Activated CD8-positive, alpha-beta memory T cell treated with anti-CD3 and anti-CD28 coated beads for 36 hours (primary cell): ENCODE results near the gene UTS2. TPM values are rescaled to one million over a fixed set of nuclear protein-coding genes. Genes with fewer than 3 reads are reported as not detected.

Experiments
- CTCF ChIA-PET: fragments of 350-600 bp; sonication (Branson Sonifier 250); formaldehyde crosslinking; loops from one replicate; lab custom pipeline; 2021; ENCODE audit warnings: antibody characterized with exemption; lab: Charles Lee
- POLR2A ChIA-PET: fragments of 350-600 bp; sonication (Branson Sonifier 250); formaldehyde crosslinking; loops from one replicate; lab custom pipeline; 2021; ENCODE audit warnings: antibody characterized with exemption; lab: Charles Lee
- total RNA-seq, 2 experiments: library from RNA; stranded (reverse); gene quantifications; one replicate each; pipeline ENCODE4 v1.2.3, GENCODE V29; 2021

UTS2 gene
- total RNA-seq, 2 experiments from 2014 or later = not detected

GRCh38 chr1:7868070-7868780 is 15.4 kb upstream of the UTS2 start:
- POLR2A ChIA-PET = no interaction called here
- CTCF ChIA-PET = no interaction called here

GRCh38 chr1:7865978-7866377 is 13.1 kb upstream of the UTS2 start:
- POLR2A ChIA-PET = no interaction called here
- CTCF ChIA-PET = no interaction called here

GRCh38 chr1:7863756-7864328 is 11.0 kb upstream of the UTS2 start:
- ChIA-PET CTCF (no interaction called here), POLR2A (no interaction called here)

- POLR2A ChIA-PET = interaction anchor here (0.5 kb wide), 1 partner anchor 116 kb away, joined by 3 read pairs; no protein-coding TSS in a partner anchor
- CTCF ChIA-PET = no interaction called here
These were observed 9.6 kb upstream of the UTS2 start for GRCh38 chr1:7862211-7863060.

GRCh38 chr1:7861452-7861851 is 8.6 kb upstream of the UTS2 start:
- CTCF ChIA-PET = no interaction called here
- POLR2A ChIA-PET = no interaction called here

- ChIA-PET CTCF (no interaction called here), POLR2A (no interaction called here)
These were observed 7.3 kb upstream of the UTS2 start for GRCh38 chr1:7860130-7860529.

GRCh38 chr1:7859406-7859805 is 6.5 kb upstream of the UTS2 start:
- POLR2A ChIA-PET = no interaction called here
- CTCF ChIA-PET = no interaction called here

GRCh38 chr1:7857985-7858384 is 5.1 kb upstream of the UTS2 start:
- ChIA-PET CTCF (no interaction called here), POLR2A (interaction anchor here (0.6 kb wide), 1 partner anchor 106 kb away, joined by 4 read pairs; no protein-coding TSS in a partner anchor)

GRCh38 chr1:7857000-7857399 is 4.1 kb upstream of the UTS2 start:
- CTCF ChIA-PET = no interaction called here
- POLR2A ChIA-PET = interaction anchor here (0.6 kb wide), 1 partner anchor 105 kb away, joined by 4 read pairs; no protein-coding TSS in a partner anchor

GRCh38 chr1:7856345-7856744 is 3.5 kb upstream of the UTS2 start:
- POLR2A ChIA-PET = no interaction called here

GRCh38 chr1:7853684-7854026 is 790 bp upstream of the UTS2 start:
- ChIA-PET POLR2A (no interaction called here), CTCF (no interaction called here)

More at GRCh38 chr1:7856345-7856744, 3.5 kb upstream of the UTS2 start:
- CTCF ChIA-PET = no interaction called here

GRCh38 chr1:7850786-7851185 is 2.1 kb downstream of the UTS2 start:
- ChIA-PET POLR2A (interaction anchor here (0.6 kb wide), 1 partner anchor 42 kb away, joined by 3 read pairs; no protein-coding TSS in a partner anchor), CTCF (interaction anchor here (0.6 kb wide), 1 partner anchor 53 kb away, joined by 3 read pairs; no protein-coding TSS in a partner anchor)

- CTCF ChIA-PET = no interaction called here
- POLR2A ChIA-PET = no interaction called here
These were observed 5.3 kb downstream of the UTS2 start for GRCh38 chr1:7847599-7847998.

GRCh38 chr1:7846656-7847055 is 6.2 kb downstream of the UTS2 start:
- CTCF ChIA-PET = no interaction called here
- POLR2A ChIA-PET = no interaction called here

- CTCF ChIA-PET = no interaction called here
- POLR2A ChIA-PET = no interaction called here
These were observed 7.1 kb downstream of the UTS2 start for GRCh38 chr1:7845761-7846160.

- POLR2A ChIA-PET = no interaction called here
These were observed 10.3 kb downstream of the UTS2 start for GRCh38 chr1:7842517-7842916.

GRCh38 chr1:7839526-7839925 is 13.3 kb downstream of the UTS2 start:
- ChIA-PET CTCF (no interaction called here), POLR2A (no interaction called here)

More at GRCh38 chr1:7842517-7842916, 10.3 kb downstream of the UTS2 start:
- CTCF ChIA-PET = interaction anchor here (0.6 kb wide), 1 partner anchor 43 kb away, joined by 7 read pairs; no protein-coding TSS in a partner anchor

GRCh38 chr1:7838714-7839113 is 14.2 kb downstream of the UTS2 start:
- ChIA-PET POLR2A (no interaction called here), CTCF (no interaction called here)

- POLR2A ChIA-PET = no interaction called here
- CTCF ChIA-PET = no interaction called here
These were observed 19.8 kb downstream of the UTS2 start for GRCh38 chr1:7833035-7833434.

- POLR2A ChIA-PET = no interaction called here
- CTCF ChIA-PET = no interaction called here
These were observed 21.4 kb downstream of the UTS2 start for GRCh38 chr1:7831458-7831857.
